Medulla oblongata (tissue), 1 donor: ENCODE results near the gene EPHB2.
A peak's percentile ranks its signal among the peaks of the same experiment; 100 is the strongest.

Experiments
- DNase-seq: peaks from one replicate; pipeline ENCODE4 v3.0.0-alpha.2; 2015; ENCODE audit errors: extremely low spot score

The EPHB2 gene

GRCh38 chr1:22951796-22952195, 241.2 kb downstream of the EPHB2 start:
- DNase-seq = no peak

- no peak for DNase-seq
Observed at GRCh38 chr1:22952694-22953056, 242.0 kb downstream of the EPHB2 start.

GRCh38 chr1:22953057-22953739, 242.6 kb downstream of the EPHB2 start:
- no peak for DNase-seq

- no peak for DNase-seq
Observed at GRCh38 chr1:22953740-22954141, 243.1 kb downstream of the EPHB2 start.

GRCh38 chr1:22955146-22955545, 244.5 kb downstream of the EPHB2 start:
- DNase-seq = no peak

GRCh38 chr1:22957066-22957465, 246.4 kb downstream of the EPHB2 start:
- no peak for DNase-seq

- DNase-seq = no peak
Observed at GRCh38 chr1:22958556-22958955, 247.9 kb downstream of the EPHB2 start.

GRCh38 chr1:22959545-22960360, 249.1 kb downstream of the EPHB2 start:
- DNase-seq = no peak

- DNase-seq = no peak
Observed at GRCh38 chr1:22962558-22962957, 251.9 kb downstream of the EPHB2 start.

- no peak for DNase-seq
Observed at GRCh38 chr1:22963044-22963677, 252.5 kb downstream of the EPHB2 start.

GRCh38 chr1:22966309-22966708, 255.7 kb downstream of the EPHB2 start:
- no peak for DNase-seq

- no peak for DNase-seq
Observed at GRCh38 chr1:22967833-22968232, 257.2 kb downstream of the EPHB2 start.

- DNase-seq = peak; percentile 18
Observed at GRCh38 chr1:22969304-22969709, 258.7 kb downstream of the EPHB2 start.

- no peak for DNase-seq
Observed at GRCh38 chr1:22970096-22970495, 259.5 kb downstream of the EPHB2 start.
